Loucy (cell line): Measurements from ENCODE around the gene ARSK.

Experiments
- EZH2phosphoT487 ChIP-seq: fragments of 200-600 bp; IDR thresholded peaks from 2 replicates; pipeline ENCODE4 v1.6.1; 2018; ENCODE audit warnings: antibody characterized with exemption, mild to moderate bottlenecking, moderate library complexity, borderline replicate concordance
- TF ChIP-seq, protein P1 (sequence below): fragments of 200-600 bp; sonication (generic); conservative IDR thresholded peaks from 2 replicates; pipeline ENCODE4 v1.5.1; 2014; ENCODE audit warnings: mild to moderate bottlenecking, antibody characterized with exemption, low read length

DNA sequence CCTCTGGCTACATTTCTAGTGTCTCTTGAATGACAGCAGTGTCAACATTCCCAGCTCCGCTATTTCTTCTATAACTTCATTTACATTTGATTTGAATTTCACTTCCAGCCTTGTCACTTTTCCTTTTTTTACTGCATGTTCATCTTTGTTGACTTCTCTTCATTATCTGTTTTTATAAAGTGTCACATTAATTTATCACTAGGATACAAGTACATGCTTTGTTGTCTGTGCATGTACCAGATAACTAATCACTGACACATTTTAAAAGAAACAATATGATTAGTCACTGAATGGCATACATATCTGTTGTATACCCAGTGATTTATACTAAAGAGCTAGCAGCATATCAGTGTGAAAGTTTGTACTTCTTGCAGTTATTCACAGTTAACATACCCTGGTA, 29.1 kb downstream of the ARSK start:
- no peak for TF ChIP-seq EZH2phosphoT487
- TF ChIP-seq, protein P1, sequence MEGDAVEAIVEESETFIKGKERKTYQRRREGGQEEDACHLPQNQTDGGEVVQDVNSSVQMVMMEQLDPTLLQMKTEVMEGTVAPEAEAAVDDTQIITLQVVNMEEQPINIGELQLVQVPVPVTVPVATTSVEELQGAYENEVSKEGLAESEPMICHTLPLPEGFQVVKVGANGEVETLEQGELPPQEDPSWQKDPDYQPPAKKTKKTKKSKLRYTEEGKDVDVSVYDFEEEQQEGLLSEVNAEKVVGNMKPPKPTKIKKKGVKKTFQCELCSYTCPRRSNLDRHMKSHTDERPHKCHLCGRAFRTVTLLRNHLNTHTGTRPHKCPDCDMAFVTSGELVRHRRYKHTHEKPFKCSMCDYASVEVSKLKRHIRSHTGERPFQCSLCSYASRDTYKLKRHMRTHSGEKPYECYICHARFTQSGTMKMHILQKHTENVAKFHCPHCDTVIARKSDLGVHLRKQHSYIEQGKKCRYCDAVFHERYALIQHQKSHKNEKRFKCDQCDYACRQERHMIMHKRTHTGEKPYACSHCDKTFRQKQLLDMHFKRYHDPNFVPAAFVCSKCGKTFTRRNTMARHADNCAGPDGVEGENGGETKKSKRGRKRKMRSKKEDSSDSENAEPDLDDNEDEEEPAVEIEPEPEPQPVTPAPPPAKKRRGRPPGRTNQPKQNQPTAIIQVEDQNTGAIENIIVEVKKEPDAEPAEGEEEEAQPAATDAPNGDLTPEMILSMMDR = no peak
